Activated CD4-positive, alpha-beta T cell treated with anti-CD3 and anti-CD28 coated beads for 1 hour (primary cell): Measurements from ENCODE around the gene PARP8.
A peak's percentile ranks its signal among the peaks of the same experiment; 100 is the strongest.
"Not testable (repeated sequence)": the region's sequence is repeated elsewhere in the genome, so short reads cannot be mapped to it uniquely, and the experiment has no call there.

Experiments used
- DNase-seq: peaks from one replicate; pipeline ENCODE4 v3.0.0-alpha.2; 2020

PARP8 gene

DNA sequence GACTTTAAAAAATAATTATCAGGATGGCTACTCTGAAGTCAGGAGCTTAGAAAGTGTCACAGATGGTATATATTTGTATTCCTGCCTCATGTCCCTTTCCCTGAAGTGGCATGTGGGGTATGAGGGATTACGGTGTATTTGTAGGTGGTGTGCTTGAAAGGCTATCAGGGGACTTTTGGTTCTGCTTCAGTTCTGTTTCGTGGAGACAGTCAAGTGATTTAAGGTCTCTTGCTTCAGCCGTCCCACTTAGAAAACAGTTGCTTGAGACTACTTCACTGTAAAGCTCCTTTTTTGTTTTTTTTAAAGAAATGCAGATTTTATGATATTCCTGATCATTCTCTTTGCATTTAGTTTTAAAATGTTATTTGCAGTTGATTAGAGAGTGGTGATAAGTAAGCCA is 18.3 kb downstream of the PARP8 start:
- DNase-seq = no peak

DNA sequence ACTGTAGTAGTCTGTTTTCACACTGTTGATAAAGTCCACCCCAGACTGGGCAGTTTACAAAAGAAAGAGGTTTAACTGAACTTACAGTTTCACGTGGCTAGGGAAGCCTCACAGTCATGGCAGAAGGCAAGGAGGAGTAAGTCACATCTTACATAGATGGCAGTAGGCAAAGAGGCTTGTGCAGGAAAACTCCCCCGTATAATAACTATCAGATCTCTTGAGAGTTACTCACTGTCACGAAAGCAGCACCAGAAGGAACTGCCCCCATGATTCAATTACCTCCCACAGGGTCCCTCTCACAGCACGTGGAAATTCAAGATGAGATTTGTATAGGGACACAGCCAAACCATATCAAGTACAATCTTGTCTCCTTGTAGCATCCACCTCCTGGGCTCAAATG is 21.1 kb downstream of the PARP8 start:
- no peak for DNase-seq

GRCh38 chr5:50691399-50692016 is 25.1 kb downstream of the PARP8 start:
- DNase-seq = no peak

DNA sequence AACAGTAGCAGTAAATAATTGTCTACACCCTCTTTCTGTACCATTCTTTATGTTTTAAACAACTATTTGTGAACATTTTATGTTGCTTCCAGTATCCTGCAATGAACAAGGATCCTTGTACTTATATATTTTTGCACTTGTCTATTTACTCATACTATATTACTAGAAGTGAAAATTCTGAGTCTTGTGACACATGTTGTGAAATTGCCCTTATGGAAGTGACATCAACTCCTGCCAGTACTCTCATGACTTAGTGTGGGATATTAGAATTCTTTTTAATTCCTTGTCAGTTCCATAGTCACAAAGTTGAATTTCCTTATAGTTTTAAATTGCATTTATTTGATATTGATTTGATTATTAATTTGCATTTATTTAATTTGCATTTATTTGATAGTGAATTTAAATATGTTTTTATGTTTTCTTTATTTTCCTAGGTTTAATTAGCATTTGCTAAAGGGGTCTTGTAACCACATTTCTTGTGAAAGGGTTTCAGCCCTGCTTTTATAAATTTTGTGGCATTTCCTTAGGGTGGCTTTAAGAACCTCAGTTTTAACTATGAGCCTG is 27.7 kb downstream of the PARP8 start:
- no peak for DNase-seq

GRCh38 chr5:50694626-50695025 is 28.2 kb downstream of the PARP8 start:
- not testable (repeated sequence) for DNase-seq

DNA sequence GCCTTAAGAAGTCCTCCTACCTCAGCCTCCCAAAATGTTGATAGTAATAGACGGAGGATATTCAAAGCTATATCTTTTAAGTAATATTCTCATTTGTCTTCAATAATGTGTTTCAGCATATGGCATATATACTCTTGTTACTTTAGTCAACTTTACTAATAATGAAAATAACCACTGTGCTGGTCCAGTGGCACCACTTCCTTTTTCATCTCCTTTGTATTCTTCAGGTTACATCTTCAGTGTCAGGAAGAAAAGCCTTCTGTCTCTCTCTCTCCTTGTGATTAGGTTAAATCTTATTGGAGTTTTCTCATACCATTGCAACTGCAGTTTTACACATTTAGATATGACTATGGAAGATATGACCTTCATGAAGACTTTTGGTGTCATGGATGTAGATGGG is 31.3 kb downstream of the PARP8 start:
- no peak for DNase-seq

- no peak for DNase-seq
Observed at GRCh38 chr5:50699737-50700136, 33.3 kb downstream of the PARP8 start.

- DNase-seq = no peak
Observed at GRCh38 chr5:50700706-50701105, 34.3 kb downstream of the PARP8 start.

GRCh38 chr5:50702615-50703366 is 36.4 kb downstream of the PARP8 start:
- no peak for DNase-seq

DNA sequence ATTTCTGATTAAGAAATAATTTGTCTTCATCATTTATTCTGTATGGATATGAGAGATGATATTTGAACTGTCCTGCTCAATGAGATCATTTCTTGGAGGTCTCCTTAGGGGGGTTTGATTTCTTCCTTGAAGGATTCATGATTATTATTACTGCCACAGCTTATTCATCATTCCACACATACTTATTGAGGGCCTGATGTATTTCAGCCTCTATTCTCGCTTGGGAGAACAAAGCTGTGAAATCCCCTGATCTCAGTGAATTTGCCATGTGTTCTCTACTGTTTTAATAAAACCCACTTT is 36.9 kb downstream of the PARP8 start:
- no peak for DNase-seq

DNA sequence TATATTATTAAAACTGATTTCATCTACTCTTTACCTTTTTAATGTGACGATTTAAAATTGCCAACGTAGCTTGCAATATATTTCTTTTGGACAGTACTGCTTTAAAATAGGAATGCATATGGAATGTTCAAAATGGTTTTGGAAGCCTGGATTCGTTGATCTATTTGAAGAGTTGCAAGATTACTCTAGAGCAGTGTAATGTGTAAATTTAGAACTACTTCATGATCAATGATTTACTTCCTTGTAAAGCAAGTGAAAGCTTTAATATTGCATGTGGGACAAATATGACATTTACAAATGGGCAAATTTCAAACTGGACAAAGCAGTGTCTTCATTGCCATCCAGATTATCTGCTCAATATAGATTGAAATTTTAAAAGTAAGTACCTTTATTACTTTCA is 38.3 kb downstream of the PARP8 start:
- no peak for DNase-seq

DNA sequence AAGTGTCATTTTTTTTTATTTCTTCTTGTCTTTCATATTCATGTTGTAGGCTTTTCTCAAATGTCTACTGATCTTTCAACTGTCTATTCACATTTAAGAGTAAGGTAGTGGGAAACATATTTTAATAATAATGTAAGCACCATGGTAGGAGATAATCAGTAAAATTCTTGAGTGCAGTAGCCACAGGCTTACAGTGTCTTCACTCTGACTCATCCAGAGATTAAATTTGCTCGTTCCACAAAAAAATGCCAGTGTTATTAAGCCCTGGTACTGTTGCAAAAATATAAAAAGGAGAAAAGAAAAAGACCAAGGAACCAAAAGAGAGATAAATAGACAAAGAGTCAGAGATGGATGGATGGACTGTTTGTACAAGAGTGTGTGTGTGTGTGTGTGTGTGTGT is 43.0 kb downstream of the PARP8 start:
- DNase-seq = no peak

- no peak for DNase-seq
Observed at GRCh38 chr5:50710838-50711237, 44.4 kb downstream of the PARP8 start.

DNA sequence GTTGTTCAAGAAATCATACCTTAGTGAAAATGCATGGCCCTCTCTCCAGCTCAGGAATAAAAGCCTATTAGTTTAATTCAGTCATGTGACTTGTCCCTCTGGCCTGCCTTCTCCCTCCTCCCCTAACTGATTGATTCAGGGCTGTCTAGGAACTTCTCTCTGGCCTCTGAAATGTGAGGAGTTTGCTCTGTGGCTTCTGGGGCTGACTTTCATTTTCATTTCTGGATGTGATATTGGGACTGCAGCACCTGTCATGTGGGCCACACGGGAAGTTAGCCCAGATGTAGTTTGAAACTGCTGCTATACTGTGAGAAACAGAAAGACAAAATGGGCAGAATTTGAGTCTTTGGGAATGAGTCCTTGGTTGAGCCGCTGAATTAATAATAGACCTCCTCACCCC is 44.8 kb downstream of the PARP8 start:
- DNase-seq = peak; percentile 29

- DNase-seq = no peak
Observed at GRCh38 chr5:50712479-50712878, 46.0 kb downstream of the PARP8 start.

DNA sequence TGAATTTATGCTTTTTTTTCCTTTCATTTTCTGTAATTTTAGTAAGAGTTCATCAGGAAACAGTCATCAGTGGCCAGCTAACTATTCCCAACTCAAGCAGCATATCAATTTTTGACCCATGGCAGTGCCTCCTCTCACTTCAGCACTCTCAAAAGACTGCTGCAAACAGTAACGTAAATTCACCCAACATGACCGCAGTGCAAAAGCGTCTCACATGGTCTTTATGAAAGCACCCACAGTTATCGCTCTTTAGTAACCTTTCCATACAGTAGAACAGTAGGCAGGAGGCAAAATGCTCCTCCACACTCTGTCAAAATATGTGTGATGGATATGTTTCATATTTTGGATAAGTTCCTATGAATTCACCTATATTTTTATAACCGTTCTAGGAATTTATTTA is 48.6 kb downstream of the PARP8 start:
- no peak for DNase-seq

DNA sequence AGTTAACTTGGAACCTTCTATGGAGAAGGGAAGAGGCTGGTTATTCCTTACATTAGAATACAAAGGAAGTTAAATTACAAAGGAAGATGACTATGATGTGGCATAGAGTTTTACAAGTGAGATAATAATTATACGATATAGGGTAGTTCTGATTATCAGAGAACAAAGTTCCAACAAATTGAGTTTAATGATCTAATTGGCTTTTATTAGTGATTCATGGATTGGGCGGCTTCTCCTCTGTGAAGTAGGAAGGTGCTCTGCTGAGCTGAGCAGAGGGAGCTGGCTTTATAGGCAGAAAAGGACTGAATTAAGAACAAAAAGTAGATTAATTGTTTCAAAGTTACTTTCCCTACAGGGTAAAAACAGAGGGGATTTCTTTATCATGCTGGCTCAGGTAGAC is 49.7 kb downstream of the PARP8 start:
- no peak for DNase-seq

DNA sequence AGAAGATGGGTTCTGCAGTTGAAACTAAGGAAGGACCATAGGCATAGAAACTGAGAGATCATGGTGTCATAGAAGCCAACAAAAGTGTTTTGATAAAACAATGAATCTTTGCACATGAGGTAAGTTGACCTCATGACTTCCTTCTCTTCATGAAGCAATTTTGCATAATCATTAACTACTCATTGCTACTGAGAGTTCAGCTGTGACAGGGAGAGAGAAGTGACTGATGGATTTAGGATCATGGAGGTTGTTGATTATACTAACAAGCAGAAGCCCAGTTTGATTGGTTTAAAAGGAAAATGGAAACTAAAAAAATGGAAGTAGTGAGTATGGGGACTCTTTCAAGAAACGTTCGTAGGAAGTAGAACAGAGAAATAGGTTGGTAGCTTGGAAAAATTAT is 51.2 kb downstream of the PARP8 start:
- DNase-seq = no peak

- DNase-seq = no peak
Observed at GRCh38 chr5:50720061-50720710, 53.7 kb downstream of the PARP8 start.

DNA sequence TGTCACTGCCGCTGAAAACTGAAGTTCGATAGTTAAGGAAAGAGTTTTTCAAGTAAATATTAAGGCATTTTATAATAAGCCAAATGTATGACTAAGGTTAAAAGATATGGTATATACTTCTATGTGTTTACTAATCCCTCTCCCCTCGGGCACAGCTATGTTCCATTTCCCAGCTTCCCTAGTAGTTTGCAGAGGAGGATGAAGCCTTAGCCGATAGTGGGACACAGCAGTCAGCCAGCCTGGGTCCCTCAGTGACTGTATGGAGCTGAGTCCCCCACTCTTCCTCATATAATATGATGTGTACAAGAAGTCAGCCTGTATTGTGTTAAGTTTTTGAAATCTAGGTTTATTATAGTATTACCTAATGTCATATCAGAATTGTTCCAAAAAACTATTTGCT is 55.8 kb downstream of the PARP8 start:
- DNase-seq = no peak

GRCh38 chr5:50724262-50724661 is 57.8 kb downstream of the PARP8 start:
- no peak for DNase-seq

DNA sequence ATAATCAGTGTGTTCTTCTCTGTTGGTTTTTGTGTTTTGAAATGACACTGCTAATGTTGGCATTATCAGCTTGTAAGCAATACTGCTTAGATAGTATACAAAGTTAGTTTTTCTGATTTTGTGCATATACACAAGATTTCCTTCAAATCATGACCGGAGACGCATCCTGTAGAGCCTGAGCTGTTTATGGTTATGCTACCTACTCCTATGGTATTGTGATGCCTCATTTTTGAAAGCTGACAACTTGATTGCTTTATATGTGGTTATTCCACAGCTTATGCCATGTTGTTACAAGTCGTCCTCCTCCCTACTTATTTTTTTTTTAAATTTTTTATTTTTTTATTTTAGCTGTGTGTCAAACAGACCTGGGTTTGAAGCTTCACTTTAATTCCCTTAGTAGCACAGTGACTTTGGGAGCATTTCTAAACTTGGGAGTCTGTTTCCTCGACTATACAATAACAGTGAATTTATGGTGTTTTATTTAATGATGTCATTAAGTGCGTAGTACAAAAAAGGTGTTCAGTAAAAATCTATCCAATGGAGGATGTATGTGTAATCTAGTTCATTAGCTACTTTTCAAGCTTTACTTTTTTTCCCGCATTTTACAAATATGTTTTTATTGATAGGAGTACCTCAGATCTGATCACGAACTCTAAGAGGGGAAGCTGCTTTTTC is 59.5 kb downstream of the PARP8 start:
- no peak for DNase-seq

DNA sequence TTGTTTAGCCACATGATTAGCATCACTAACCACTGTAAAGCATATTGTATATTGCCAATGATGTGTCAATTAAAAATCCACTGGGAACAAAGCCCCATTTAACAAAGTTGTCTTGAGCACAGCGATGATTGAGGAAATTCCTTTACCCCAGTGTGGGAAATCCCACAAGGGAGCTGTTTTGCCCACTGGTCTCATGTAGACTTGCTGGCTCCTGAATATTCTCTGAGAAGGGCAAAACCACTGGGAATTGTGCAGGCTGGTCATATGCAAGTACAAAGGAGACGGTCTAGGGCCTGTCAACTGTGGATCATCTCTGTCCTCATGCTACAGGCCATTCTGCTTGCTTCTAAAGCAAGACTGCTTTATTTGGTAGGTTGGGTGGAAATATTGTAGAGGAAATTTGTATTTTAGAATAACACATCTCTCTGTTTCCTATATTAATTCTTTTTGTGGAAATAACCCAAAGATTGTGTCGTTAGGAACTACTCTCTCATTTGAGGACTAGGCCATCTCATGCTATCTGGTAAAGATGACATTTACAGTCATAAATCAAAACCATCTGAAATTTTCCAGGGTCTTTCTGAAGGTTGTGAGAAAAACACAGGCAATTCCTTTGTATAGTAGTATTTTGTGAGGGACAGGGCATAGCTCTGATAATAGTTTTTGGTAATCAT is 60.2 kb downstream of the PARP8 start:
- DNase-seq = no peak
